Panc1 (cell line): ENCODE measurements around the gene MRPL38. TPM values are rescaled to one million over a fixed set of nuclear protein-coding genes. Genes with fewer than 3 reads are reported as not detected.

Experiments used
- ATAC-seq: fragments of 200-7000 bp; cut with Tn5 transposase; 2 replicates; pipeline ENCODE4 v1.9.1; 2020; ENCODE audit warnings: mild to moderate bottlenecking, moderate library complexity
- BruUV-seq: library from RNA; stranded (reverse); fragments of 400-500 nt; replicated peaks from 2 replicates; lab custom pipeline; 2021; lab: Mats Ljungman, UMichigan
- CTCF ChIA-PET: fragments of 300-600 bp; sonication (Branson Sonifier 250); formaldehyde crosslinking; loops from one replicate; lab custom pipeline; 2022; ENCODE audit warnings: antibody characterized with exemption; lab: Charles Lee
- POLR2A ChIA-PET: fragments of 300-600 bp; sonication (Branson Sonifier 250); formaldehyde crosslinking; loops from one replicate; lab custom pipeline; 2022; ENCODE audit warnings: antibody characterized with exemption; lab: Charles Lee
- DNase-seq: peaks from one replicate; pipeline ENCODE4 v3.0.0-alpha.2; 2010; ENCODE audit warnings: low read depth, low spot score
- H3K27ac ChIP-seq: 2 replicates; pipeline ENCODE4 v1.5.1; 2011; ENCODE audit warnings: mild to moderate bottlenecking, low read length, inconsistent platforms
- H3K27me3 ChIP-seq: fragments of 200-500 bp; sonication (Bioruptor generic); 2 replicates; pipeline ENCODE4 v1.6.0; 2014; ENCODE audit warnings: low read length, inconsistent platforms; ENCODE audit not compliant: control insufficient read depth, insufficient read depth
- H3K36me3 ChIP-seq: fragments of 200-500 bp; sonication (Bioruptor generic); 2 replicates; pipeline ENCODE4 v1.5.1; 2014; ENCODE audit warnings: inconsistent platforms, mild to moderate bottlenecking, low read length, moderate library complexity; ENCODE audit not compliant: control insufficient read depth, insufficient read depth
- H3K4me1 ChIP-seq: 2 replicates; pipeline ENCODE4 v1.5.1; 2011; ENCODE audit warnings: inconsistent platforms, mild to moderate bottlenecking, low read length, moderate library complexity; ENCODE audit not compliant: control insufficient read depth, insufficient read depth
- H3K4me3 ChIP-seq, 2 experiments: 2 replicates each; pipeline ENCODE4 v1.5.1; 2011 to 2012; ENCODE audit warnings: low read depth in 2 of 2, low read length in 2 of 2, mild to moderate bottlenecking in 2 of 2, inconsistent platforms in 1 of 2, moderate library complexity in 1 of 2
- H3K9me3 ChIP-seq: fragments of 200-500 bp; sonication (Bioruptor generic); 2 replicates; pipeline ENCODE4 v1.5.1; 2014; ENCODE audit warnings: low read depth, mild to moderate bottlenecking, inconsistent platforms, low read length, moderate library complexity; ENCODE audit not compliant: control insufficient read depth, insufficient read depth
- POLR2AphosphoS5 ChIP-seq: IDR thresholded peaks from 2 replicates; pipeline ENCODE4 v1.6.1; 2012; ENCODE audit warnings: mild to moderate bottlenecking, low read depth, low read length, moderate library complexity
- SIN3A ChIP-seq: IDR thresholded peaks from 2 replicates; pipeline ENCODE4 v1.6.1; 2012; ENCODE audit warnings: low read depth, mild to moderate bottlenecking, low read length, moderate library complexity, borderline replicate concordance; ENCODE audit not compliant: insufficient read depth
- TCF7L2 ChIP-seq: IDR thresholded peaks from 2 replicates; pipeline ENCODE4 v1.6.1; 2011; ENCODE audit warnings: mild to moderate bottlenecking, low read depth, low read length, inconsistent platforms
- in situ Hi-C: cut with HindIII; loops from 2 replicates; pipeline ENCODE4 v1.10.0; 2016; ENCODE audit warnings: low sequenced_read_pairs, low pct_unique_long_range_greater_than_20kb
- intact Hi-C: fragments of 100-400 bp; cut with micrococcal nuclease; formaldehyde crosslinking; loops from one replicate; pipeline ENCODE4 v1.10.0; 2022; ENCODE audit not compliant: unreplicated experiment
- total RNA-seq: library from RNA; stranded (reverse); gene quantifications from one replicate; pipeline ENCODE4 v1.2.1, GENCODE V29; 2021; ENCODE audit not compliant: unreplicated experiment
- TF ChIP-seq, protein P1 (sequence below): fragments of 450-650 bp; IDR thresholded peaks from 2 replicates; pipeline ENCODE4 v1.5.1; 2017; ENCODE audit warnings: mild to moderate bottlenecking
- TF ChIP-seq, protein P2 (sequence below), 2 experiments: IDR thresholded peaks; 2 replicates each; pipeline ENCODE4 v1.6.1; 2011 to 2012; ENCODE audit warnings: low read depth in 2 of 2, control low read depth in 1 of 2, low read length in 1 of 2, mild to moderate bottlenecking in 1 of 2, moderate library complexity in 1 of 2; ENCODE audit not compliant: insufficient read depth in 1 of 2

MRPL38 gene
- total RNA-seq, 1 experiment from 2014 or later = 165 TPM

DNA sequence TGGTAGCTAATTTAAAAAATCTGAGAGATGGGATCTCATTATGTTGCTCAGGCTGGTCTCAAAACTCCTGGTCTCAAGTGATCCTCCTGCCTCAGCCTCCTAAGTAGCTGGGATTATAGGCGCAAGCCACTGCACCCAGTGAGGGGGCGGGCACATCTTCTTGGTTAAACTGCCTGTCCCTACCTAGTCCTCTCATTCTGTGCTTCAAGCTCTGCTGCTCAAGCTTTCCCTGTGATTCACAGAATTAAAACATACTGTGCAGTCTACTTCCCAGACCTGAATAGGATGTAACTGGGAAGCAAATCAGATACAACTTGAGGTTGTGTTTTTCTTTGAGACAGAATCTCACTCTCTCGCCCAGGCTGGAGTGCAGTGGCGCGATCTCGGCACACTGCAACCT, 2.3 kb downstream of the MRPL38 start:
- peaks cover 15% of the 10 kb centered on the region for H3K4me1 ChIP-seq
- no peak overlapping the region for H3K4me3 ChIP-seq
- intact Hi-C loops (no loop called here), in situ Hi-C loops (no loop called here)
- no peak for ATAC-seq
- H3K36me3 ChIP-seq = peaks cover 12% of the 10 kb centered on the region; the same call in 1 of the 2 replicates
- no peaks in the 10 kb centered on the region for H3K9me3 ChIP-seq
- ChIA-PET CTCF (interaction anchor here (0.5 kb wide), 1 partner anchor 219 kb away, joined by 5 read pairs; no protein-coding TSS in a partner anchor), POLR2A (no interaction called here)
- no peak overlapping the region for H3K27ac ChIP-seq
- no TSS peak for BruUV-seq
- TF ChIP-seq, protein P1, sequence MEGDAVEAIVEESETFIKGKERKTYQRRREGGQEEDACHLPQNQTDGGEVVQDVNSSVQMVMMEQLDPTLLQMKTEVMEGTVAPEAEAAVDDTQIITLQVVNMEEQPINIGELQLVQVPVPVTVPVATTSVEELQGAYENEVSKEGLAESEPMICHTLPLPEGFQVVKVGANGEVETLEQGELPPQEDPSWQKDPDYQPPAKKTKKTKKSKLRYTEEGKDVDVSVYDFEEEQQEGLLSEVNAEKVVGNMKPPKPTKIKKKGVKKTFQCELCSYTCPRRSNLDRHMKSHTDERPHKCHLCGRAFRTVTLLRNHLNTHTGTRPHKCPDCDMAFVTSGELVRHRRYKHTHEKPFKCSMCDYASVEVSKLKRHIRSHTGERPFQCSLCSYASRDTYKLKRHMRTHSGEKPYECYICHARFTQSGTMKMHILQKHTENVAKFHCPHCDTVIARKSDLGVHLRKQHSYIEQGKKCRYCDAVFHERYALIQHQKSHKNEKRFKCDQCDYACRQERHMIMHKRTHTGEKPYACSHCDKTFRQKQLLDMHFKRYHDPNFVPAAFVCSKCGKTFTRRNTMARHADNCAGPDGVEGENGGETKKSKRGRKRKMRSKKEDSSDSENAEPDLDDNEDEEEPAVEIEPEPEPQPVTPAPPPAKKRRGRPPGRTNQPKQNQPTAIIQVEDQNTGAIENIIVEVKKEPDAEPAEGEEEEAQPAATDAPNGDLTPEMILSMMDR = no peak
- no peak for DNase-seq
- no peaks in the 10 kb centered on the region for H3K27me3 ChIP-seq

DNA sequence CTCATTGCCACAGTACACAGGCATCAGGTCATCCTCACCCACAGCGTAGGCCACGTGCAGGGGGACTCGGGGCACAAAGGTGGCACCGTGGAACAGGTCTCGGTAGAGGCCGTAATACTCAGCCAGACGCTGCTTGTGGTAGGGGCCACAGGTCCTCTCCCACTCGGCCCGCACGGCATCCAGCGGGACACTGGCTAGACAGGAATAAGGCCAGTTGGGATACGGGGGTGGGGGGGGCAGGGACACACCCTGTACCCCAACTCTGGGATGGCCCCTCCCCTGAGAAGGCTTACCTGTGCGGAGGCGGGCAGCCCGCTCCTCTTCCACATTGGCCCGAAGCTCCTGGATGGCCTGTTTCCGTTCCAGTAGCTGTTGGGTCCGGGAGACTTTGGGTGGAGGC, 3.0 kb downstream of the MRPL38 start:
- in situ Hi-C loops = no loop called here
- POLR2A ChIA-PET = no interaction called here
- Histone ChIP-seq H3K9me3 (no peaks in the 10 kb centered on the region), H3K4me3 (no peak overlapping the region), H3K27ac (no peak overlapping the region; the same call in 1 of the 2 replicates), H3K36me3 (peaks cover 12% of the 10 kb centered on the region), H3K4me1 (peaks cover 19% of the 10 kb centered on the region), H3K27me3 (no peaks in the 10 kb centered on the region)
- CTCF ChIA-PET = no interaction called here
- no TSS peak for BruUV-seq
- ATAC-seq (no peak), DNase-seq (no peak)
- intact Hi-C loops = no loop called here
- TF ChIP-seq TCF7L2 = no peak
- TF ChIP-seq POLR2AphosphoS5 = no peak
- no peak for TF ChIP-seq SIN3A
- TF ChIP-seq, protein P2, sequence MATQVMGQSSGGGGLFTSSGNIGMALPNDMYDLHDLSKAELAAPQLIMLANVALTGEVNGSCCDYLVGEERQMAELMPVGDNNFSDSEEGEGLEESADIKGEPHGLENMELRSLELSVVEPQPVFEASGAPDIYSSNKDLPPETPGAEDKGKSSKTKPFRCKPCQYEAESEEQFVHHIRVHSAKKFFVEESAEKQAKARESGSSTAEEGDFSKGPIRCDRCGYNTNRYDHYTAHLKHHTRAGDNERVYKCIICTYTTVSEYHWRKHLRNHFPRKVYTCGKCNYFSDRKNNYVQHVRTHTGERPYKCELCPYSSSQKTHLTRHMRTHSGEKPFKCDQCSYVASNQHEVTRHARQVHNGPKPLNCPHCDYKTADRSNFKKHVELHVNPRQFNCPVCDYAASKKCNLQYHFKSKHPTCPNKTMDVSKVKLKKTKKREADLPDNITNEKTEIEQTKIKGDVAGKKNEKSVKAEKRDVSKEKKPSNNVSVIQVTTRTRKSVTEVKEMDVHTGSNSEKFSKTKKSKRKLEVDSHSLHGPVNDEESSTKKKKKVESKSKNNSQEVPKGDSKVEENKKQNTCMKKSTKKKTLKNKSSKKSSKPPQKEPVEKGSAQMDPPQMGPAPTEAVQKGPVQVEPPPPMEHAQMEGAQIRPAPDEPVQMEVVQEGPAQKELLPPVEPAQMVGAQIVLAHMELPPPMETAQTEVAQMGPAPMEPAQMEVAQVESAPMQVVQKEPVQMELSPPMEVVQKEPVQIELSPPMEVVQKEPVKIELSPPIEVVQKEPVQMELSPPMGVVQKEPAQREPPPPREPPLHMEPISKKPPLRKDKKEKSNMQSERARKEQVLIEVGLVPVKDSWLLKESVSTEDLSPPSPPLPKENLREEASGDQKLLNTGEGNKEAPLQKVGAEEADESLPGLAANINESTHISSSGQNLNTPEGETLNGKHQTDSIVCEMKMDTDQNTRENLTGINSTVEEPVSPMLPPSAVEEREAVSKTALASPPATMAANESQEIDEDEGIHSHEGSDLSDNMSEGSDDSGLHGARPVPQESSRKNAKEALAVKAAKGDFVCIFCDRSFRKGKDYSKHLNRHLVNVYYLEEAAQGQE (IDR thresholded peaks at IDR 0.05; ENCODE audit: insufficient read depth in 1 of 2, low read depth in 2 of 2, low read length in 1 of 2) = no peak
- TF ChIP-seq, protein P1 = no peak
